ENCODE measurements around the gene DELE1.

Gene DELE1

DNA sequence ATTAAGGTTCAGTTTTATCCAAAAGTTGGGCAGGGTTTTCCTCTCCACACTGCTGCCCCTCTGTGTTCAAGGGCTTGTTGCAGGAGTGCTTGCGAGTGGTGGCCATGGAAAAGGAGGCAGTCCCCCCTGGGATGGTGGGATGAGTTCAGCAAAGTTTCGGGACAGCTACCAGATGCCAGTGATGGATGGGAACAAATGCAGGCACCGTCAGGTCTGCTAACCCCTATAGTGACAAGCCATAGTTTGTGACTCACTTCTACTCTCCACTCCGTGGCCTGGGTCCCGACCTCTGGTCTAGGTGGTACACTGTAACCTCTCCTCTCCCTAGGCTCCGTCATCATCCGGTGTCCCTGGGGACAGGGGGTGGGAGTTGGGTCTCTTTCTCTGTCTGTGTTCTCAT lies 41.4 kb downstream of the DELE1 start:
- H3K4me3 ChIP-seq (ENCODE audit: low read depth, low read length): no peak overlapping the region
- no peak for DNase-seq (ENCODE audit: low read depth)
- TF ChIP-seq POLR2A (IDR thresholded peaks at IDR 0.05; ENCODE audit: extremely low read depth, insufficient read length): no peak
- TF ChIP-seq, protein P1, sequence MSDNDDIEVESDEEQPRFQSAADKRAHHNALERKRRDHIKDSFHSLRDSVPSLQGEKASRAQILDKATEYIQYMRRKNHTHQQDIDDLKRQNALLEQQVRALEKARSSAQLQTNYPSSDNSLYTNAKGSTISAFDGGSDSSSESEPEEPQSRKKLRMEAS (IDR thresholded peaks at IDR 0.05; ENCODE audit: low read depth, low read length): no peak
- no peak for TF ChIP-seq MYC (IDR thresholded peaks at IDR 0.05; ENCODE audit: low read depth, low read length)
- no peak for TF ChIP-seq CTCF (IDR thresholded peaks at IDR 0.05; ENCODE audit: low read depth, low read length)

GRCh38 chr5:141966275-141966962 lies 42.7 kb downstream of the DELE1 start:
- TF ChIP-seq CTCF (IDR thresholded peaks at IDR 0.05; ENCODE audit: low read depth, low read length) (no peak), POLR2A (IDR thresholded peaks at IDR 0.05; ENCODE audit: extremely low read depth, insufficient read length) (no peak), MYC (IDR thresholded peaks at IDR 0.05; ENCODE audit: low read depth, low read length) (no peak)
- TF ChIP-seq, protein P1 (IDR thresholded peaks at IDR 0.05; ENCODE audit: low read depth, low read length): no peak
- no peak overlapping the region for H3K4me3 ChIP-seq (ENCODE audit: low read depth, low read length)
- DNase-seq (ENCODE audit: low read depth): no peak

DNA sequence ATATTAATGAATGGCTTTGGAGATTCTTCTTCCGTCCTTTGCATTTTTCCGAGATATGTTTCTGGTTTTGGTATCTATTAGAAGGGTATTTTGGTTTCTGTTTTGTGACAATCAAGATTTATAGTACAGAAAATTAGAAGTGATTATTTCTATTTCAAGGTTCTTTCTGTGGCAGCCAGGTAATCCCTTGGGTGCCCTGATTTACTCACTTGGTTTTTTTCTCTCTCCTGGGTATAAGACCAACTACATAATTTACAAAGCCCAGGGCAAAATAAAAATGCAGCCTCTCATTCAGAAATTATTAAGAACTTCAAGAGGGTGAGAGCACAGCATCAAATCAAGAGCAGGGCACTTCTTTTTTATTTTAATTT lies 43.3 kb downstream of the DELE1 start:
- H3K4me3 ChIP-seq (ENCODE audit: low read depth, low read length): no peak overlapping the region
- DNase-seq (ENCODE audit: low read depth): no peak
- TF ChIP-seq POLR2A (IDR thresholded peaks at IDR 0.05; ENCODE audit: extremely low read depth, insufficient read length) (no peak), CTCF (IDR thresholded peaks at IDR 0.05; ENCODE audit: low read depth, low read length) (no peak), MYC (IDR thresholded peaks at IDR 0.05; ENCODE audit: low read depth, low read length) (no peak)
- TF ChIP-seq, protein P1 (IDR thresholded peaks at IDR 0.05; ENCODE audit: low read depth, low read length): no peak

DNA sequence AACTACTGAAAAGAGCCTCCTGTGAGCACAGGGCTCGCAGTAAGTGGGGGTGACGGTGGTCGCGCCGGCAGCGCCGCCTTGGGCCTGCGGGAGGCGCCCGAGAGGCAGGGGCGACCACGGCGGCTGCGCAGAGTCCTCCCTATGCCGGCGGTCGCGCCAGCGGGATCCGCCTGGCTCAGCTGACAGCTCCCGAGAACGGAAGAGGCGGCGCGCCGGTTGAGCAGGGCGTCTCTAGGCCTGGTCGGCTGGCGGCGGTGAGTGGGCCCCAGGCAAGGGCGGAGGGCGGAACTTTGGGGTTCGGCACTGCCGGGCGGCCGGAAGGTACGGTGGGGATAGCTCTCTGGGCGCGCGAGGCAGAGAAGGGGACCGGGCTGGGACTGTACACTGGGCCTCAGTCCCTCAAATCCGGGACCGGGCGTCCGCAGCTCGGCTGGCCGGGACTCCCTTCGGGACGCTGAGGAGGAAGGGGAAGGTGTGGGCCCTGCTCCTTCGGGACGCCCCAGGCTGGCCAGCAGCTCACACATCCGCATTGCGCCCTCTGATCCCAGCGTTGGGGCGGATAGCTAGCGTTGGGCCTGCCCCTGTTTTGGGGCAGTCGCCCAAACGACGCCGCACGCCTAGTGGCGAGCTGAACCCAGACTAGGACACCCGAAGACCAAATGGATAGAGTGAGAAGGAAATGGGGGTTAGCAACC lies 45.4 kb downstream of the DELE1 start, which contains the start of gene RNF14:
Gene RNF14, plus strand, starts transcription at position 192 of the 695 bp plus-strand sequence. CDS start 4,484 bp downstream, outside the sequence.
- TF ChIP-seq CTCF (IDR thresholded peaks at IDR 0.05; ENCODE audit: low read depth, low read length) (peak; percentile 37), MYC (IDR thresholded peaks at IDR 0.05; ENCODE audit: low read depth, low read length) (no peak; the same call in 1 of the 2 replicates), POLR2A (IDR thresholded peaks at IDR 0.05; ENCODE audit: extremely low read depth, insufficient read length) (peak; percentile 66)
- TF ChIP-seq, protein P1 (IDR thresholded peaks at IDR 0.05; ENCODE audit: low read depth, low read length): peak; percentile 58
- peak within 1 kb of the TSS; percentile 88 for H3K4me3 ChIP-seq (ENCODE audit: low read depth, low read length)
- peak; percentile 97 for DNase-seq (ENCODE audit: low read depth)

DNA sequence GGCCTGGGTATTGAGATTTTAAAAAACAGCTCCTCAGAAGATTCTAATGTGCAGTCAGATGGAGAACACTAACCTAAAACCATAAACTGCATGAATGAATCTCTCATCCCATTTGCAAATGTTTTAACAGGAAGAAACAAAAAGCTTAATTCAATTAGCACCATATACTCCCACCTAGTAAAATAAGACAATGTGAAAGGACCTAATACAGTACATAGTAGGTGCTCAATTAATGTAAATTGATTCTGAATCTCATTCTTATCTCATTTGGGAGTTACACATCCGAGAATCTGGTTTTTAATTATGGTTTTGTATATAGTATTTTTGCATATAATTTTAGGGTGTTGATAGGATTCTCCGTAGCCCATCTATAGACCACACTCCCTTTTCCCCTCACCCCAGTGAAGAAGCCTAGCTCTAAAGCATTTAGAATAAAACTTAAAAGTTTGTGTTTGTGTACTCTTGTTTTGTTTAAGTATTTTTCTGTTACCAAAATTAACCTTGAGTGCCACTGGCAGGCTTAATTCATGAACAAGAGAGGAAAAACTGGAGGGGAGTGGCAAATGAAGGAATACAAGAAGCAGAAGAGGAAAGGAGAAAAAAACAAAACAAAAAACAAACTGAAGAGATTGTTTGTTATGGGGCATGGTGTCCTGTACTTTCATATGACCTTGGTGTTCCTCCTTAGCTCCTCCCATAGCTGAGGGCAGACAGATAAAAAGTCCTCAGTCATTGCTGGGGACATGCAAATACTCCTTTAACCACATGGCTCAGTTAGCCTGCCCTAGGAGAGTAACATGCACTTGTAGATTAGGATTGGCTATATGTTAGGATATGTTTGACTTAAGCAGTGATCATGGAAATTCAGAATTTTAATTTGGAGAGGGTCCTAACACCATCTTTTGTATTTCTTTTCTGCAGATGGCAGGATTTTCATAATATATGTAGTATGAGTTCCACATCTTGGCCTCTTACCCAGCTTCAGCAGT lies 46.4 kb downstream of the DELE1 start:
- H3K4me3 ChIP-seq (ENCODE audit: low read depth, low read length): peak overlapping the region; percentile 88
- TF ChIP-seq MYC (IDR thresholded peaks at IDR 0.05; ENCODE audit: low read depth, low read length) (no peak), CTCF (IDR thresholded peaks at IDR 0.05; ENCODE audit: low read depth, low read length) (no peak), POLR2A (IDR thresholded peaks at IDR 0.05; ENCODE audit: extremely low read depth, insufficient read length) (peak; percentile 28)
- TF ChIP-seq, protein P1 (IDR thresholded peaks at IDR 0.05; ENCODE audit: low read depth, low read length): peak; percentile 76
- DNase-seq (ENCODE audit: low read depth): peak; percentile 85

All from NB4 (cell line).